Umbilical cord (tissue), 2 donors: ENCODE results near the gene WDCP. TPM values are rescaled to one million over a fixed set of nuclear protein-coding genes. Genes with fewer than 3 reads are reported as not detected.
"Not testable (repeated sequence)": the region's sequence is repeated elsewhere in the genome, so short reads cannot be mapped to it uniquely, and the experiment has no call there.

Experiments used
- DNase-seq: peaks from one replicate; pipeline ENCODE4 v3.0.0-alpha.2; 2015; ENCODE audit warnings: low spot score
- total RNA-seq: library from RNA; depleted of rRNA; stranded (reverse); fragments of >200 nt; gene quantifications from one replicate; pipeline ENCODE4 v1.2.3, GENCODE V29; 2014; ENCODE audit warnings: low replicate concordance; ENCODE audit not compliant: insufficient read depth

The WDCP gene
- total RNA-seq, 1 donor from 2014 or later = 12.5 TPM

- no peak for DNase-seq
Observed at GRCh38 chr2:24022975-24023575, 24.1 kb downstream of the WDCP start.

GRCh38 chr2:24022324-24022974 lies 24.7 kb downstream of the WDCP start:
- no peak for DNase-seq

GRCh38 chr2:24021122-24021998 lies 25.8 kb downstream of the WDCP start:
- no peak for DNase-seq

GRCh38 chr2:24020244-24020643 lies 26.9 kb downstream of the WDCP start:
- no peak for DNase-seq

- DNase-seq = no peak
Observed at GRCh38 chr2:24019729-24020128, 27.5 kb downstream of the WDCP start.

GRCh38 chr2:24018241-24018640 lies 28.9 kb downstream of the WDCP start:
- no peak for DNase-seq

GRCh38 chr2:24017711-24018110 lies 29.5 kb downstream of the WDCP start:
- no peak for DNase-seq

GRCh38 chr2:24016853-24017703 lies 30.1 kb downstream of the WDCP start:
- DNase-seq = no peak

GRCh38 chr2:24016376-24016761 lies 30.8 kb downstream of the WDCP start:
- DNase-seq = no peak

GRCh38 chr2:24015562-24016375 lies 31.4 kb downstream of the WDCP start:
- DNase-seq = no peak

GRCh38 chr2:24014902-24015301 lies 32.3 kb downstream of the WDCP start:
- DNase-seq = not testable (repeated sequence)

GRCh38 chr2:24012521-24013188 lies 34.5 kb downstream of the WDCP start:
- DNase-seq = no peak

- no peak for DNase-seq
Observed at GRCh38 chr2:24011250-24012104, 35.7 kb downstream of the WDCP start.

GRCh38 chr2:24010477-24011249 lies 36.5 kb downstream of the WDCP start:
- DNase-seq = no peak

GRCh38 chr2:24009680-24010476 lies 37.3 kb downstream of the WDCP start, which contains the start of gene MFSD2B:
TSS of gene MFSD2B (plus strand) at chr2:24010085. CDS start at chr2:24010097, 12 bp downstream.
- DNase-seq = no peak

- no peak for DNase-seq
Observed at GRCh38 chr2:24009367-24009679, 37.9 kb downstream of the WDCP start.

- DNase-seq = no peak
Observed at GRCh38 chr2:24008672-24009366, 38.4 kb downstream of the WDCP start.
